GM15510 (cell line): ENCODE results near the gene HSPA1L.

Experiments used
- POLR2A ChIP-seq: IDR thresholded peaks from 3 replicates; pipeline ENCODE4 v1.6.1; 2011; ENCODE audit warnings: borderline replicate concordance; ENCODE audit not compliant: insufficient read length; ENCODE audit errors: extremely low read depth

Gene HSPA1L

DNA sequence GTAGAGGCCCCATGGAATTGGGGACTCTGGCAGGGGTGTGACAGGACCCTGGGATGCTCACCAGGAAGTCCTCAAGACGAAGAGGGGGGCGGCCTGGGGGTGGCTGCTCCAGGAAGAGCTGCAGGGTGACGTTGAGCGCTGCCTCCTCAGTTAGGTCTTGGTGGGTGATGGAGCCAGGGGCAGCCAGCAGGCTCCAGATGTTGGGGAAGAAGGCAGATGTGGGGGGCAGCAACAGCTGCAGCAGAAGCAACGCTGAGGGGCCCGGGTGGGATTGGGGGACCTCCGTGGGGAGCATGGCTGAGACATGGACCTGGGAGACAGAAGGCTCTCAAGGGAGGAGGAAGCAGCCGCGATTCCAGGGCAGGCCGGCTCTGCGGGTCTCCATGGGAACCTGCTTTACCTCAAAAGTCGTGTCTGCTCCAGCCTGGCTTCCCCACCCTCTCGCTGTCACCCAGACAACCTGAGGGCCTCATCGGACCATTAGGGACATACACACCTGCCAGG, 38.5 kb downstream of the HSPA1L start:
- no peak for TF ChIP-seq POLR2A

DNA sequence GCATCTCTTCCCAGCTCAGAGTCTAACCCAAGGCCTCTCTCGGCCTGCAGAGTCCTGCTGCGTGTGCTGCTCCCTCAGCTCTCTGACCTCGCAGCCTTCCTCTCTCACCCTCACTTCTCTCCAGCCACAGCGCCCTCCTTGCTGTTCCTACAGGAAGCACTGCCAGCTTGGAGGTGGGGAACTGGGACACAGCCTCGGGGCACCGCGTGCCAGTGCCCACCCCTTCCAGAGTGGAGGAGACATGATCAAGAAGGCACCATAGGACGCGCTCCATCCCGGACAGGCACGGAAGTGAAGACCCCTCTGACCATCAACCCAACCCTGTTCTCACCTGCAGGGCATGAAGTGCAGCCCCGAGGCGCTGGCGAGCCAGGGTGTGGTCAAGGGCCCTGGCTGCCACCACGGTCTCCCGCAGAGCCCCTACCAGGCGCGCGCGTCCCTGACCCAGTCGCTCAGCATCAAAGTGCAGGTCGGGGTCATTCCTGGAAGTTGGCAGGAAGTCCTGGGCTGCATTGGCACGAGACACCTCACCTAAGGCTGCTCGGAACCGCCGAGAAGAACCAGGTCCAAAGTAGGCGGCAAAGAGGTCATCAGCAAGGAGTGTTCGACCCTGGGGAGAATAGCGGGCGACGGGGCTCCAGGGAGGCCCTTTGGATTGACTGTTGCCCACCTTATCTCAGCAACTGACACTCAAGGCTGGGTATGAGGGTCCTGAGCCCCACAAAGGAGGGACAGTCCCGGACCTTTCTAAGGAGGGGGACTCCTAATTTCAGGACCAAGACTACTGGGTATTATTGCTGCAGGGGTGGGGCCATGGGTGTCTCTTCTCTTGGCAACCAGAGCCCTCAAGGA, 39.2 kb downstream of the HSPA1L start:
- no peak for TF ChIP-seq POLR2A

DNA sequence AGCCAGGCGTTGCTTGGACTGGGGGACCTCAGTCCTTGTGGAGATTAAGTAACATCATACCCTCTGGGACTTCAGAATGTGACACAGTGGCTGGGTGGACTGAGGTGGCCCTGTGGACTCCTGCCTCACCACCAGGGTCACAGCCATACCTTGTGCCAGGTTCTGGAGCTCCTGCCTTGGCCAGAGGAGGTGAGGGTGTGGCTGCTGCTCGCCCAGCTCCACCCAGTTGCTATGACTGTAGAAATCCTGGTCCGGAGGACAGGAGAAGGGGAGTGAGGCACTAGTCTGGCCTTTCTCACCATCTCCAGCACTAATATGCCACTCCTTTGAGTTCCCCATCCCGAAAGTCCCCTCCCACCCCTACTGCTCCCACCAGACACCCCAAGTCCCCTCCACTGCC, 39.9 kb downstream of the HSPA1L start:
- TF ChIP-seq POLR2A: no peak

- no peak for TF ChIP-seq POLR2A
Observed at GRCh38 chr6:31771992-31772358, 43.1 kb downstream of the HSPA1L start.

DNA sequence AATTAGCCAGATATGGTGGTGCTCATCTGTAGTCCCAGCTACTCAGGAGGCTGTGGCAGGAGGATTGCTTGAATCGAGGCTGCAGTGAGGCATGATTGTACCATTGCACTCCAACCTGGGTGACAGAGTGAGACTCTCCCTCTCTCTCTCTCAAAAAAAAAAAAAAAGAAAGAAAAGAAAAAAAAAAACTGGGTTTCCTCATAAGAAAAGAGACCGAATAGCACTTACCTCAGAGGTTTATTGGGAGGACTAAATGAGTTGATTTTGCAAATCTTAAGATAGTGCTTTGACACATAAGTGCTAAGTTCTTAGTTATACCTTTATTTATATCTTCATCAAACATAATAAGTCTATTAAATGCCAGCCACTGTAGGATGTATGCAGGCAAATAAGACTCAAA, 44.2 kb downstream of the HSPA1L start:
- TF ChIP-seq POLR2A: no peak

- TF ChIP-seq POLR2A: no peak
Observed at GRCh38 chr6:31769684-31770371, 45.3 kb downstream of the HSPA1L start.

DNA sequence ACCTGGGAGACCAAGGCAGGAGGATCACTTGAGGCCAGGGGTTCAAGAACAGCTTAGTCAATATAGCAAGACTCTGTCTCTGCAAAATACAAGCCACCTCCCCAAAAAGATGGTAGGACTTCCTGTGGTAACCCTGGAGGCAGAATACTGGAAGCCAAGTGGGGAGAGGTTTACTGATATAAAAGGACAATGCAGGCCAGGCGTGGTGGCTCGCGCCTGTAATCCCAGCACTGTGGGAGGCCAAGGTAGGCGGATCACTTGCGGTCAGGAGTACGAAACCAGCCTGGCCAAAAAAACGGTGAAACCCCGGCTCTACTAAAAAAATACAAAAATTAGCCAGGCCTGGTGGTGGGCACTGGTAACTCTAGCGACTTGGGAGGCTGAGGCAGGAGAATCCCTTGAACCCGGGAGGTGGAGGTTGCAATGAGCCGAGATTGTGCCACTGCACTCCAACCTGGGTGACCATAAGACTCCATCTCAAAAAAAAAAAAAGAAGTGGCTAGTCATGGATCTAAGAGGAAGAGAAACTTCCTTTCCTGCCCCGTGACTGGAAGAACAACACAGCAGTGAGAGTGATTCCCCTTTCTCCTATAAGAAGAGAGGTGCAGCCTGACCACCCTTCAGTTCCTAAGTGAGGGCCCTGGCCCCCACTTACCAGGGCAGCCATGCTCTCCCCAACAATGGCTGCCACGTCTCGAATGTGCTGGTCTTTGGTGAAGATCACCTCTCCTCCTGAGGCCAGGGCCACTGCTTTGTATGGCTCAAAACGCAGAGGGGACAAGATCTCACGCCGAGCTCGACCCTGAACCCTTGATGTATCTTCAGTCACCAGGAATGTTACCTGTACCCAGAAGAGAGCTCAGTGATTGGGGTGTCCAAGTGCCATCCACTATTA, 46.5 kb downstream of the HSPA1L start:
- no peak for TF ChIP-seq POLR2A

DNA sequence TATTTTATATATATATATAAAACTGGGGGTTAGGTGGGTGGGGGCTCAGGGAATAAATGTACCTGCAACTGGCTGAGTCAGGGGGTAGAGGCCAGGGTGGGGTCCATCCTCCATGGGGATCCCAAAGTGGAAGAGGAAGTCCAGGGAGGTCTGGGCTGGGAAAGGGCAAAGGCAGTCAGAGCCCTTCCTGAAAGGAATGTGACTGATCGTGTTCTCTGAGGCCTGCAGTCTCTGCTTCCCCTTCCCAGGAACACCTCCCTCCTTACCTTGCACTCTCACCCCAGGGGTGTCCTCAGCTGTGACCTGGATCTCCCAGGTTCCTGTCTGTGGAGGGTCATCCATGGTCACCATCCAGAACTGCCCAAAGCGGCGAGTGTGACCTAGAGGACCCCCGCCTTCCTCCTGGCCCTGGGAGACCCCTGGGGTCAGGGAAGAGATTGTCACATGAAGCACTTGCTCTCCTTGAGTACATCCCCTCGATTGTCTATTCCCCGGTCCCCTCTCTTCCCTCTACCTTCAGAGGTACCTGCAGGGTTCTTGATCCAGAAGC, 47.9 kb downstream of the HSPA1L start:
- no peak for TF ChIP-seq POLR2A

DNA sequence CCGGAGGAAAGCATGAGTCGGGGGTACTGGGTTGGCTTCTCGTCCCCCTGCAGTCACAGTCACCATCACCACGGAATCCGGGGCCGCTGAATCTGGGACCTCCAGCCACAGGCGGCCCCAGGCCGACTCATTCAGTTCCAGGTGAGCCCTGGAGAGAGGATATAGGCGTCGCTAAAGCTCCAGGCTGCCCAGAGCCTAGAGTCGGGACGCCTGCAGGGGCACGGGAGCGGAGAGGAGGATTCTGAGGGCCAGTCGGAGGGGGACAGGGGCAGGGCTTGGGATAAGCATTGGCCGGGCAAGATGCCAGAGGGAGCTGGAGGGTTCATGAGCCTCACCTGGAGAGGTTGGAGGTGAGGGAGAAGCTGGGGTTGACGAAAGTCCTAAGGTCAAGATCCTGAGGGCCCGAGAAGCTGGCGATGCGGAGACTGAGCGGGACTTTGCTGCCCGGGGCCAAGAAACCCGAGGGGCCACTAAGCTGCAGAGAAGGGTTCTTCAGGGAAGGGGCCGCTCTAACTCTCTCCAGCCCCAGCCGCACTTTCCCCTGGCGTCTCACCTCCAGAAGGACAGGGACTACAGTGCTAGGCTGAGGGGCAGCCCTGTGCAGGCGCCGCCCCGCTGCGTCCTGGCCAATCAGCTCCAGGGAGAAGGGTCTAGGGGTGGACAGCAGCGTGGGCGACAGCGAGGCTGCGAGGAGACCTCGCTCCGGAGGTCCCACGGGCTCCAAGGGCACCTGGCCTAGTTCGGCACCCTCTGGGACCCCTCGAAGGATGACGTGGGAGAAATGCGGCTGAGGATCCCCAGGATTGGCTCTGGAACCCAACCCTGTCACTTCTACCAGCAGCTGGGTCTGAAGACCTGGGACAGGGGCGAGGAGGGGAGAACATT, 48.9 kb downstream of the HSPA1L start:
- no peak for TF ChIP-seq POLR2A

DNA sequence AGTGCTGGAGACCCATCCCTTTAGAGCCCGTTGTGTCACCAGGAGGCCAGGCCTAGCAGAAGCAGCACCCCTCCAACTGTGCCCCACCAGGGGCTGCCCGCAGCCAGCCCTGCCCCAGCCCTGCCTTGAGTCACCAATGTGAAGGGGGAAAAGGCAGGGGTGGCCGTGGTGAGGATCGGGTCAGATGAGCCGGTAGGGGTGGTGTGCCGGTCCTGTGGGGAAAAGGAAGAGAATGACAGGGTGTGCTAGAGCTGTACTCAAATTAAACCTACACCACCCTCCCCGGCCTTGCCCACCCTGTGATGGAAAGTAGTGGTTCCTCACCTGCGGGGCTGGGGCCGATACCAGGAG, 49.5 kb downstream of the HSPA1L start:
- no peak for TF ChIP-seq POLR2A

DNA sequence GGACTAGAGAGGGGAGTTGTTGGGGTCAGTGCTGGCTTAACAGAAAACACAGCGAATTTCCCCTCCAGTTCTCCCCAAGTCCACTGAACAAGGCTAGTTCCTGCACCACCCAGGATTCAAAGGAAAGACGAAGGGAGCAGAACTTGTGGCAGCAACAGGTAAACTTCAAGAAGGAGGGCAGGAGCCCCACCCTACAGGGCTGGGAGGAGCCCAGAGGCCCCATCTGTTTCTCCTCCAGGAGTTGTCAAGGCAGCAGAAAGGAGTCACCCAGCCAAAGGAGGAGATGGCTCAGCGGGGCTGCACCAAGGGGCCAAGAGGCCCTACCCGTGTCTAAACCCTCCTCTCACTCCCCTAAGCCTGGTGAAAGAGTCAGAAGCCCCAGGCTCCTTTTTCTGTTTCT, 50.9 kb downstream of the HSPA1L start:
- TF ChIP-seq POLR2A: no peak

DNA sequence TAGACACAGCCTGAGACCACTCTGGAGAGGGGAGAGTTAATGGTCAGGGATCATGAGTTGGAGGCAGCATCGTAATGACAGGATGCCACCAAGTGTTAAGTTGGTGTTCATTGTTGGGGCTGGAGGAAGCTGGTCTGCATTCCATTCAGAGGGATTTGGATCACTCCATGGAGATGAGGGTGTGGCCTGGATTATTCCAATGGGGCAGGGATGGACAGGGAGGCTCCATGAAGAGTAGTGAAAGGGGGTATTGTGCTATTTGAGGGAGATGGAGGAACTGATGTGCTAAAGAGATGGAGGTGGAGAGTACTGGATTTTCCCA, 51.5 kb downstream of the HSPA1L start:
- no peak for TF ChIP-seq POLR2A

GRCh38 chr6:31762878-31763618, 52.0 kb downstream of the HSPA1L start:
- peak; percentile 13 for TF ChIP-seq POLR2A
